B cell (primary cell): ENCODE measurements around the gene FER.

Source experiments
- CTCF ChIP-seq: fragments of 200-600 bp; IDR thresholded peaks from one replicate; pipeline ENCODE4 v1.8.0; 2022; ENCODE audit warnings: antibody characterized with exemption, mild to moderate bottlenecking
- EZH2 ChIP-seq: IDR thresholded peaks from 2 replicates; pipeline ENCODE4 v1.6.1; 2012; ENCODE audit warnings: borderline replicate concordance, low read depth, mild to moderate bottlenecking, moderate library complexity, low read length; ENCODE audit not compliant: insufficient read depth, poor library complexity, severe bottlenecking

- TF ChIP-seq CTCF (no peak), EZH2 (no peak)
Observed at GRCh38 chr5:109192555-109193281, 445.0 kb downstream of the FER start.
